Uterus (tissue), 2 donors: ENCODE measurements around the gene MXRA8.
"Not testable (repeated sequence)": the region's sequence is repeated elsewhere in the genome, so short reads cannot be mapped to it uniquely, and the experiment has no call there.

ENCODE experiments used
- POLR2A ChIP-seq, 2 donors: fragments of 450-650 bp; IDR thresholded peaks; one replicate each; pipeline ENCODE4 v1.6.1; 2016; ENCODE audit warnings: antibody characterized with exemption in 2 of 2, mild to moderate bottlenecking in 1 of 2, moderate library complexity in 1 of 2
- TF ChIP-seq, protein P1 (sequence below), 4 experiments: fragments of 200-600 bp in 2 of 4; fragments of 450-650 bp in 2 of 4; sonication (generic) in 2 of 4; IDR thresholded peaks; one replicate each; pipeline ENCODE4 v1.5.1; 2016 to 2019; ENCODE audit warnings: antibody characterized with exemption in 4 of 4, mild to moderate bottlenecking in 2 of 4, moderate library complexity in 1 of 4

DNA sequence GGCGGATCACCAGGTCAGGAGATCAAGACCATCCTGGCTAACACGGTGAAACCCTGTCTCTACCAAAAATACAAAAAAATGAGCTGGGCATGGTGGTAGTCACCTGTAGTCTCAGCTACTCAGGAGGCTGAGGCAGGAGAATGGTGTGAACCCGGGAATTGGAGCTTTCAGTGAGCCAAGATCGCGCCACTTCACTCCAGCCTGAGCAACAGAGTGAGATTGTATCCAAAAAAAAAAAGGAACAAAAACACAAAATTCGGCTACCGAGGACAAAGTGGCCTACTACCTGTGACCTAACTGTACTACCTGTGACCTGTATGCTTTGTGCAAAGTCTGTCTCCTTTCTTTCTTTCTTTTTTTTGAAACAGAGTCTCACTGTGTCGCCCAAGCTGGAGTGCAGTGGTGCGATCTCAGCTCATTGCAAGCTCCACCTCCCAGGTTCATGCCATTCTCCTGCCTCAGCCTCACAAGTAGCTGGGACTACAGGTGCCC is 44.6 kb upstream of the MXRA8 start:
- TF ChIP-seq, protein P1, sequence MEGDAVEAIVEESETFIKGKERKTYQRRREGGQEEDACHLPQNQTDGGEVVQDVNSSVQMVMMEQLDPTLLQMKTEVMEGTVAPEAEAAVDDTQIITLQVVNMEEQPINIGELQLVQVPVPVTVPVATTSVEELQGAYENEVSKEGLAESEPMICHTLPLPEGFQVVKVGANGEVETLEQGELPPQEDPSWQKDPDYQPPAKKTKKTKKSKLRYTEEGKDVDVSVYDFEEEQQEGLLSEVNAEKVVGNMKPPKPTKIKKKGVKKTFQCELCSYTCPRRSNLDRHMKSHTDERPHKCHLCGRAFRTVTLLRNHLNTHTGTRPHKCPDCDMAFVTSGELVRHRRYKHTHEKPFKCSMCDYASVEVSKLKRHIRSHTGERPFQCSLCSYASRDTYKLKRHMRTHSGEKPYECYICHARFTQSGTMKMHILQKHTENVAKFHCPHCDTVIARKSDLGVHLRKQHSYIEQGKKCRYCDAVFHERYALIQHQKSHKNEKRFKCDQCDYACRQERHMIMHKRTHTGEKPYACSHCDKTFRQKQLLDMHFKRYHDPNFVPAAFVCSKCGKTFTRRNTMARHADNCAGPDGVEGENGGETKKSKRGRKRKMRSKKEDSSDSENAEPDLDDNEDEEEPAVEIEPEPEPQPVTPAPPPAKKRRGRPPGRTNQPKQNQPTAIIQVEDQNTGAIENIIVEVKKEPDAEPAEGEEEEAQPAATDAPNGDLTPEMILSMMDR (IDR thresholded peaks at IDR 0.05), result not testable (repeated sequence)
- not testable (repeated sequence) for TF ChIP-seq POLR2A (IDR thresholded peaks at IDR 0.05)
